H1 (cell line): ENCODE results near the gene ATP11C. TPM values are rescaled to one million over a fixed set of nuclear protein-coding genes. Genes with fewer than 3 reads are reported as not detected.

Source experiments
- CTCF ChIA-PET: fragments of 300-600 bp; sonication (Branson Sonifier 250); formaldehyde crosslinking; loops from one replicate; lab custom pipeline; 2021; ENCODE audit not compliant: partially characterized antibody; lab: Charles Lee
- POLR2A ChIA-PET: fragments of 300-600 bp; sonication (Branson Sonifier 250); formaldehyde crosslinking; loops from one replicate; lab custom pipeline; 2021; ENCODE audit warnings: inconsistent platforms; ENCODE audit not compliant: partially characterized antibody; lab: Charles Lee
- DNase-seq, 2 experiments: peaks; one replicate each; pipeline versions ENCODE4 v3.0.0 to v3.0.0-alpha.2; 2010 to 2022; ENCODE audit warnings: low spot score in 2 of 2, low read depth in 1 of 2, mixed read lengths in 1 of 2
- FAIRE-seq: peaks from 2 replicates; lab custom pipeline; 2011; peaks lifted over from hg19 to GRCh38; lab: Jason Lieb, UNC
- H2AFZ ChIP-seq: 2 replicates; pipeline ENCODE4 v1.8.1; 2012; ENCODE audit warnings: low read length, inconsistent platforms
- H2AK5ac ChIP-seq: 2 replicates; pipeline ENCODE4 v1.6.1; 2013; ENCODE audit warnings: low read depth, low read length
- H2BK120ac ChIP-seq: replicated peaks from 2 replicates; pipeline ENCODE3; 2013; ENCODE audit warnings: low read depth, low read length, inconsistent platforms
- H2BK12ac ChIP-seq: 2 replicates; pipeline ENCODE4 v1.6.1; 2013; ENCODE audit warnings: low read depth, low read length
- H2BK15ac ChIP-seq: 2 replicates; pipeline ENCODE4 v1.6.1; 2013; ENCODE audit warnings: low read length
- H2BK20ac ChIP-seq: 2 replicates; pipeline ENCODE4 v1.6.1; 2013; ENCODE audit warnings: low read length
- H2BK5ac ChIP-seq: 2 replicates; pipeline ENCODE4 v1.6.1; 2013; ENCODE audit warnings: low read depth, low read length
- H3K14ac ChIP-seq: 2 replicates; pipeline ENCODE4 v1.6.1; 2013; ENCODE audit warnings: inconsistent platforms; ENCODE audit not compliant: insufficient read length
- H3K18ac ChIP-seq: 2 replicates; pipeline ENCODE4 v1.6.1; 2013; ENCODE audit warnings: low read length; ENCODE audit errors: extremely low read depth
- H3K23ac ChIP-seq: 2 replicates; pipeline ENCODE4 v1.6.1; 2013; ENCODE audit warnings: inconsistent platforms; ENCODE audit not compliant: insufficient read length
- H3K23me2 ChIP-seq: 2 replicates; pipeline ENCODE4 v1.6.1; 2013; ENCODE audit warnings: low read depth, low read length
- H3K27ac ChIP-seq: 2 replicates; pipeline ENCODE4 v1.6.1; 2011; ENCODE audit warnings: low read depth, low read length, inconsistent platforms
- H3K27me3 ChIP-seq, 4 experiments: replicated peaks in 1 of 4; 1 replicate in 1 of 4; 2 replicates in 3 of 4; pipeline versions ENCODE4 v1.6.1 to v1.8.1; 2011 to 2013; ENCODE audit warnings: low read length in 3 of 4, mild to moderate bottlenecking in 3 of 4, inconsistent platforms in 2 of 4, mixed read lengths in 2 of 4, moderate library complexity in 1 of 4; ENCODE audit not compliant: control insufficient read depth in 3 of 4, insufficient read depth in 3 of 4; ENCODE audit errors: extremely low read depth in 1 of 4
- H3K36me3 ChIP-seq, 4 experiments: 2 replicates each; pipeline versions ENCODE4 v1.6.1 to v1.8.1; 2011 to 2013; ENCODE audit warnings: mild to moderate bottlenecking in 4 of 4, low read length in 3 of 4, moderate library complexity in 2 of 4, control low read depth in 1 of 4, inconsistent platforms in 1 of 4; ENCODE audit not compliant: insufficient read depth in 4 of 4, control insufficient read depth in 2 of 4
- H3K4ac ChIP-seq: replicated peaks from 2 replicates; pipeline ENCODE3; 2013; ENCODE audit warnings: low read length, low read depth, mixed read lengths, inconsistent platforms; ENCODE audit not compliant: insufficient read length
- H3K4me1 ChIP-seq, 4 experiments: replicated peaks in 1 of 4; 1 replicate in 1 of 4; 2 replicates in 3 of 4; pipeline versions ENCODE4 v1.6.1 to v1.8.1; 2011 to 2013; ENCODE audit warnings: low read length in 3 of 4, inconsistent platforms in 2 of 4, mixed read lengths in 1 of 4; ENCODE audit not compliant: insufficient read depth in 4 of 4, control insufficient read depth in 3 of 4
- H3K4me2 ChIP-seq, 2 experiments: 2 replicates each; pipeline versions ENCODE4 v1.6.1 to v1.8.1; 2011 to 2013; ENCODE audit warnings: low read depth in 2 of 2, low read length in 2 of 2, control low read depth in 1 of 2, inconsistent platforms in 1 of 2, mild to moderate bottlenecking in 1 of 2; ENCODE audit not compliant: insufficient read depth in 1 of 2
- H3K4me3 ChIP-seq, 4 experiments: fragments of 200-600, 300-600 bp in 1 of 4; sonication (generic), shearing (Covaris generic), sonication (Bioruptor Twin) in 1 of 4; 2 replicates each; pipeline versions ENCODE4 v1.5.1 to v1.8.1; 2011 to 2016; ENCODE audit warnings: low read length in 4 of 4, low read depth in 3 of 4, control low read depth in 2 of 4, inconsistent platforms in 2 of 4, mild to moderate bottlenecking in 2 of 4, mixed read lengths in 1 of 4, moderate library complexity in 1 of 4; ENCODE audit not compliant: insufficient read depth in 2 of 4; ENCODE audit errors: extremely low read depth in 1 of 4
- H3K56ac ChIP-seq: replicated peaks from 2 replicates; pipeline ENCODE3; 2013; ENCODE audit warnings: low read depth, mild to moderate bottlenecking, mixed read lengths, low read length, inconsistent platforms; ENCODE audit not compliant: insufficient read length
- H3K79me1 ChIP-seq: 2 replicates; pipeline ENCODE4 v1.6.1; 2013; ENCODE audit warnings: low read depth, low read length, control low read depth
- H3K79me2 ChIP-seq, 2 experiments: 2 replicates each; pipeline versions ENCODE4 v1.6.1 to v1.8.1; 2012 to 2013; ENCODE audit warnings: low read length in 2 of 2, mild to moderate bottlenecking in 2 of 2, inconsistent platforms in 1 of 2; ENCODE audit not compliant: insufficient read depth in 2 of 2, control insufficient read depth in 1 of 2
- H3K9ac ChIP-seq, 4 experiments: replicated peaks in 1 of 4; 1 replicate in 1 of 4; 2 replicates in 3 of 4; pipeline versions ENCODE4 v1.6.1 to v1.8.1; 2011 to 2013; ENCODE audit warnings: low read depth in 3 of 4, low read length in 3 of 4, control low read depth in 2 of 4, mild to moderate bottlenecking in 2 of 4, moderate library complexity in 2 of 4, inconsistent platforms in 1 of 4; ENCODE audit errors: extremely low read depth in 1 of 4
- H3K9me3 ChIP-seq, 2 experiments: 2 replicates each; pipeline versions ENCODE4 v1.6.1 to v1.8.1; 2012 to 2013; ENCODE audit warnings: mild to moderate bottlenecking in 2 of 2, moderate library complexity in 2 of 2, control low read depth in 1 of 2, inconsistent platforms in 1 of 2, low read depth in 1 of 2, low read length in 1 of 2, mixed read lengths in 1 of 2; ENCODE audit not compliant: insufficient read depth in 2 of 2
- H4K20me1 ChIP-seq, 2 experiments: replicated peaks in 1 of 2; 2 replicates each; pipeline versions ENCODE3 to v1.8.1; 2011 to 2013; ENCODE audit warnings: inconsistent platforms in 2 of 2, low read length in 2 of 2, mild to moderate bottlenecking in 1 of 2; ENCODE audit not compliant: insufficient read depth in 2 of 2, control insufficient read depth in 1 of 2
- H4K5ac ChIP-seq: 2 replicates; pipeline ENCODE4 v1.6.1; 2013; ENCODE audit warnings: low read length, low read depth, mixed read lengths, inconsistent platforms; ENCODE audit not compliant: insufficient read length
- H4K8ac ChIP-seq: 2 replicates; pipeline ENCODE4 v1.8.0; 2013; ENCODE audit warnings: mild to moderate bottlenecking, moderate library complexity, low read length, inconsistent platforms; ENCODE audit not compliant: insufficient read depth; ENCODE audit errors: extremely low read depth
- H4K91ac ChIP-seq: replicated peaks from 2 replicates; pipeline ENCODE3; 2013; ENCODE audit warnings: low read length, mixed read lengths, inconsistent platforms; ENCODE audit not compliant: insufficient read length
- BRCA1 ChIP-seq: IDR thresholded peaks from 2 replicates; pipeline ENCODE4 v1.6.1; 2012; ENCODE audit warnings: low read depth, low read length, improper control_type of control experiment
- EGR1 ChIP-seq: IDR thresholded peaks from 2 replicates; pipeline ENCODE4 v1.6.1; 2011; ENCODE audit warnings: low read depth, low read length, borderline replicate concordance
- EZH2 ChIP-seq: fragments of 200-600 bp; sonication (generic); IDR thresholded peaks from 2 replicates; pipeline ENCODE4 v1.7.1; 2012; ENCODE audit warnings: low read depth, mild to moderate bottlenecking, moderate library complexity, low read length, inconsistent platforms; ENCODE audit not compliant: severe bottlenecking
- RNF2 ChIP-seq: fragments of 200-900, 300-1000 bp; sonication (generic); IDR thresholded peaks from 2 replicates; pipeline ENCODE4 v1.7.1; 2016; ENCODE audit warnings: borderline replicate concordance, low read depth, mild to moderate bottlenecking, antibody characterized with exemption, low read length; ENCODE audit not compliant: poor library complexity, severe bottlenecking; ENCODE audit errors: missing control alignments
- TAF1 ChIP-seq: IDR thresholded peaks from 2 replicates; pipeline ENCODE4 v1.6.1; 2011; ENCODE audit warnings: mild to moderate bottlenecking, low read depth, low read length
- WGBS, 2 experiments: shearing (Covaris generic) in 1 of 2; methylation state at CpG; one replicate each; pipeline versions ENCODE4 v1.1.6 to v1.1.7; 2013 to 2015; ENCODE audit warnings: low lambda C conversion rate in 2 of 2, mixed read lengths in 2 of 2, inconsistent platforms in 1 of 2, low coverage in 1 of 2, missing lambda C conversion rate in 1 of 2; ENCODE audit not compliant: insufficient replicate concordance in 2 of 2, insufficient coverage in 1 of 2, insufficient read length in 1 of 2; ENCODE audit errors: extremely low coverage in 1 of 2, missing lambda C conversion rate in 1 of 2; 5-methylcytosine and 5-hydroxymethylcytosine counted together
- polyA plus RNA-seq, 7 experiments: library from polyadenylated mRNA; depleted of rRNA in 3 of 7; stranded (reverse) in 5 of 7; unstranded in 2 of 7; fragments of >200 nt in 5 of 7; fragments of 200-250 nt in 2 of 7; gene quantifications; 1 replicate in 5 of 7; 2 replicates in 1 of 7; 4 replicates in 1 of 7; pipeline versions ENCODE4 v1.2.1 to v1.2.3, GENCODE V29; 2011 to 2013; ENCODE audit warnings: missing spikeins in 2 of 7, mixed read lengths in 2 of 7
- total RNA-seq: library from RNA; stranded (reverse); fragmentation: NEBNext Ultra II Directional; extraction: Animal tissue kit (Norgen Biotek cat#: 25700); gene quantifications from 2 replicates; pipeline ENCODE4 v1.2.1, GENCODE V29; 2021

The ATP11C gene
- total and polyA plus RNA-seq, 2 of the 8 experiments (the other 6 are each of a cell fraction or from before 2014, with no cell fraction given), result 14.7 to 52.1 TPM

- Histone ChIP-seq H3K23ac (no peak overlapping the region), H3K9me3 (no peaks in the 10 kb centered on the region), H2AFZ (no peak overlapping the region), H2AK5ac (no peak overlapping the region), H4K20me1 (no peaks in the 10 kb centered on the region), H3K27ac (no peak overlapping the region), H2BK15ac (no peak overlapping the region), H3K9ac (no peak overlapping the region), H3K56ac (no peak overlapping the region), H3K27me3 (no peaks in the 10 kb centered on the region), H3K79me1 (no peaks in the 10 kb centered on the region), H3K18ac (no peak overlapping the region), H4K5ac (no peak overlapping the region), H2BK12ac (no peak overlapping the region), H3K4me3 (no peak overlapping the region), H3K23me2 (no peaks in the 10 kb centered on the region), H4K91ac (no peak overlapping the region), H2BK120ac (no peak overlapping the region), H3K4me2 (no peak overlapping the region), H2BK5ac (no peak overlapping the region), H3K4ac (no peak overlapping the region), H3K4me1 (peaks cover 0 to 7% (median 1%) of the 10 kb centered on the region in 4 experiments; a peak in 4 of 7 replicates), H2BK20ac (no peak overlapping the region), H4K8ac (no peak overlapping the region), H3K36me3 (no peaks in the 10 kb centered on the region), H3K14ac (no peak overlapping the region), H3K79me2 (peaks cover 0 to 62% of the 10 kb centered on the region in 2 experiments; a peak in 2 of 4 replicates)
- no peak for TF ChIP-seq EZH2
- no peak for TF ChIP-seq BRCA1
- no peak for TF ChIP-seq EGR1
- TF ChIP-seq RNF2, result no peak
- TF ChIP-seq TAF1, result no peak
- 100% methylated on average over 1 of the region's 1 CpG; no CpG with 5 or more reads in 1 of the 2 experiments for WGBS, 2 experiments
- DNase-seq (no peak), FAIRE-seq (no peak)
- POLR2A ChIA-PET, result interaction anchor here (0.9 to 1.8 kb wide), 3 partner anchors 8 to 17 kb away, joined by 3 to 7 read pairs (median 3); no protein-coding TSS in a partner anchor
- CTCF ChIA-PET, result no interaction called here
Measured at GRCh38 chrX:139914421-139914820, 18.4 kb downstream of the ATP11C start.
